CD4-positive, alpha-beta T cell treated with Interleukin-21 for 1 hour (primary cell): Measurements from ENCODE around the gene SDC1.
"Not testable (repeated sequence)": the region's sequence is repeated elsewhere in the genome, so short reads cannot be mapped to it uniquely, and the experiment has no call there.

Experiments
- DNase-seq: peaks from one replicate; pipeline ENCODE4 v3.0.0-alpha.2; 2020

SDC1 gene

GRCh38 chr2:20224716-20225293 is at the start of gene SDC1:
Gene SDC1 (minus strand): TSS chr2:20225130. CDS start chr2:20224867, 263 bp downstream.
- DNase-seq, result no peak

- DNase-seq, result no peak
Measured at GRCh38 chr2:20273042-20273441, 48.1 kb upstream of the SDC1 start.

GRCh38 chr2:20268317-20268716 is 43.4 kb upstream of the SDC1 start:
- DNase-seq, result not testable (repeated sequence)

GRCh38 chr2:20267529-20267928 is 42.6 kb upstream of the SDC1 start:
- no peak for DNase-seq

GRCh38 chr2:20264629-20265028 is 39.7 kb upstream of the SDC1 start:
- DNase-seq, result no peak

GRCh38 chr2:20257411-20257810 is 32.5 kb upstream of the SDC1 start:
- DNase-seq, result no peak

GRCh38 chr2:20254731-20255130 is 29.8 kb upstream of the SDC1 start:
- DNase-seq, result no peak

- no peak for DNase-seq
Measured at GRCh38 chr2:20250436-20250835, 25.5 kb upstream of the SDC1 start.

- DNase-seq, result no peak
Measured at GRCh38 chr2:20249170-20249569, 24.2 kb upstream of the SDC1 start.

GRCh38 chr2:20247084-20247483 is 22.2 kb upstream of the SDC1 start:
- no peak for DNase-seq

GRCh38 chr2:20243637-20244036 is 18.7 kb upstream of the SDC1 start:
- DNase-seq, result not testable (repeated sequence)

- no peak for DNase-seq
Measured at GRCh38 chr2:20242727-20243377, 17.9 kb upstream of the SDC1 start.

GRCh38 chr2:20241973-20242726 is 17.2 kb upstream of the SDC1 start:
- peak; percentile 3 for DNase-seq

- not testable (repeated sequence) for DNase-seq
Measured at GRCh38 chr2:20240291-20240690, 15.4 kb upstream of the SDC1 start.

GRCh38 chr2:20236496-20236895 is 11.6 kb upstream of the SDC1 start:
- no peak for DNase-seq

GRCh38 chr2:20235655-20236305 is 10.8 kb upstream of the SDC1 start:
- no peak for DNase-seq

GRCh38 chr2:20234597-20234996 is 9.7 kb upstream of the SDC1 start:
- DNase-seq, result not testable (repeated sequence)

- DNase-seq, result no peak
Measured at GRCh38 chr2:20232837-20233207, 7.9 kb upstream of the SDC1 start.

- no peak for DNase-seq
Measured at GRCh38 chr2:20231598-20232026, 6.7 kb upstream of the SDC1 start.

GRCh38 chr2:20231159-20231558 is 6.2 kb upstream of the SDC1 start:
- DNase-seq, result no peak

GRCh38 chr2:20230114-20230425 is 5.1 kb upstream of the SDC1 start:
- DNase-seq, result no peak

GRCh38 chr2:20229322-20230113 is 4.6 kb upstream of the SDC1 start:
- no peak for DNase-seq

- DNase-seq, result no peak
Measured at GRCh38 chr2:20227894-20228505, 3.1 kb upstream of the SDC1 start.
